Keratinocyte (primary cell): Measurements from ENCODE around the gene RCAN2. TPM values are rescaled to one million over a fixed set of nuclear protein-coding genes. Genes with fewer than 3 reads are reported as not detected.

ENCODE experiments used
- DNase-seq: peaks from one replicate; pipeline ENCODE4 v3.0.0-alpha.2; 2011; ENCODE audit warnings: low read depth, missing footprints, low spot score
- FAIRE-seq: peaks from 2 replicates; lab custom pipeline; 2011; peaks lifted over from hg19 to GRCh38; lab: Jason Lieb, UNC
- H2AFZ ChIP-seq: 2 replicates; pipeline ENCODE4 v1.6.0; 2012; ENCODE audit warnings: low read length, control low read depth, inconsistent platforms; ENCODE audit not compliant: control insufficient read depth
- H3K27ac ChIP-seq: 2 replicates; pipeline ENCODE4 v1.5.1; 2011; ENCODE audit warnings: low read length; ENCODE audit not compliant: control insufficient read depth, insufficient read depth
- H3K27me3 ChIP-seq: 3 replicates; pipeline ENCODE4 v1.6.0; 2011; ENCODE audit warnings: low read length; ENCODE audit not compliant: control insufficient read depth, insufficient read depth; ENCODE audit errors: extremely low read depth
- H3K36me3 ChIP-seq, 2 experiments: 2 replicates in 1 of 2; 3 replicates in 1 of 2; pipeline ENCODE4 v1.5.1; 2011; ENCODE audit warnings: low read length in 2 of 2, mild to moderate bottlenecking in 1 of 2; ENCODE audit not compliant: control insufficient read depth in 2 of 2, insufficient read depth in 2 of 2; ENCODE audit errors: extremely low read depth in 1 of 2
- H3K4me1 ChIP-seq: 3 replicates; pipeline ENCODE4 v1.5.1; 2011; ENCODE audit warnings: low read length; ENCODE audit not compliant: control insufficient read depth, insufficient read depth; ENCODE audit errors: extremely low read depth
- H3K4me2 ChIP-seq: 3 replicates; pipeline ENCODE4 v1.6.0; 2011; ENCODE audit warnings: low read depth, low read length; ENCODE audit not compliant: control insufficient read depth, insufficient read depth; ENCODE audit errors: extremely low read depth
- H3K4me3 ChIP-seq, 3 experiments: fragments of 200-600 bp in 1 of 3; sonication (generic) in 1 of 3; 2 replicates in 2 of 3; 3 replicates in 1 of 3; pipeline ENCODE4 v1.5.1; 2011 to 2016; ENCODE audit warnings: low read length in 3 of 3, mild to moderate bottlenecking in 3 of 3, control low read depth in 2 of 3, inconsistent platforms in 1 of 3, low read depth in 1 of 3, mixed read lengths in 1 of 3, mixed run types in 1 of 3, moderate library complexity in 1 of 3; ENCODE audit not compliant: control insufficient read depth in 2 of 3, insufficient read depth in 2 of 3; ENCODE audit errors: extremely low read depth in 1 of 3
- H3K79me2 ChIP-seq: 2 replicates; pipeline ENCODE4 v1.6.0; 2012; ENCODE audit warnings: low read length; ENCODE audit not compliant: control insufficient read depth, insufficient read depth
- H3K9ac ChIP-seq: 3 replicates; pipeline ENCODE4 v1.6.0; 2011; ENCODE audit warnings: low read length; ENCODE audit not compliant: control insufficient read depth, insufficient read depth; ENCODE audit errors: extremely low read depth
- H3K9me1 ChIP-seq: 3 replicates; pipeline ENCODE4 v1.6.0; 2011; ENCODE audit warnings: low read length; ENCODE audit not compliant: control insufficient read depth, insufficient read depth; ENCODE audit errors: extremely low read depth
- H3K9me3 ChIP-seq: 2 replicates; pipeline ENCODE4 v1.5.1; 2012; ENCODE audit warnings: low read depth, low read length; ENCODE audit not compliant: control insufficient read depth
- H4K20me1 ChIP-seq: 3 replicates; pipeline ENCODE4 v1.6.0; 2011; ENCODE audit warnings: low read length; ENCODE audit not compliant: control insufficient read depth, insufficient read depth; ENCODE audit errors: extremely low read depth
- EZH2 ChIP-seq: IDR thresholded peaks from one replicate; pipeline ENCODE4 v1.6.1; 2012; ENCODE audit warnings: inconsistent platforms, mild to moderate bottlenecking, low read length, moderate library complexity
- dilution Hi-C: fragments of 300-500 bp; cut with MboI; formaldehyde crosslinking; loops from one replicate; pipeline ENCODE4 v1.7.0; 2020; ENCODE audit warnings: low sequenced_read_pairs; ENCODE audit not compliant: extremely low pct_ligation_motif_present
- polyA plus RNA-seq, 5 experiments: library from polyadenylated mRNA; depleted of rRNA in 3 of 5; stranded (reverse) in 3 of 5; stranded (forward) in 1 of 5; unstranded in 1 of 5; fragments of >200 nt; gene quantifications; 1 replicate in 1 of 5; 2 replicates in 3 of 5; 3 replicates in 1 of 5; pipeline versions ENCODE4 v1.2.1 to v1.2.3, GENCODE V29; 2011 to 2012; ENCODE audit warnings: missing spikeins in 2 of 5, low read depth in 1 of 5, low replicate concordance in 1 of 5
- TF ChIP-seq, protein P1 (sequence below), 3 experiments: IDR thresholded peaks in 1 of 3; conservative IDR thresholded peaks in 1 of 3; optimal IDR thresholded peaks in 1 of 3; 2 replicates in 2 of 3; 3 replicates in 1 of 3; pipeline versions ENCODE3 to v1.5.1; 2011; ENCODE audit warnings: low read length in 3 of 3, mild to moderate bottlenecking in 3 of 3, moderate library complexity in 2 of 3, control low read depth in 1 of 3, inconsistent platforms in 1 of 3; ENCODE audit not compliant: insufficient read depth in 2 of 3; ENCODE audit errors: extremely low read depth in 1 of 3

The RCAN2 gene
- polyA plus RNA-seq, 1 donor (not counting 4 experiments of a cell fraction or from before 2014, with no cell fraction given): not detected

GRCh38 chr6:46258249-46258648, 233.0 kb downstream of the RCAN2 start:
- FAIRE-seq: no peak
- dilution Hi-C loops: no loop called here
- TF ChIP-seq, protein P1, sequence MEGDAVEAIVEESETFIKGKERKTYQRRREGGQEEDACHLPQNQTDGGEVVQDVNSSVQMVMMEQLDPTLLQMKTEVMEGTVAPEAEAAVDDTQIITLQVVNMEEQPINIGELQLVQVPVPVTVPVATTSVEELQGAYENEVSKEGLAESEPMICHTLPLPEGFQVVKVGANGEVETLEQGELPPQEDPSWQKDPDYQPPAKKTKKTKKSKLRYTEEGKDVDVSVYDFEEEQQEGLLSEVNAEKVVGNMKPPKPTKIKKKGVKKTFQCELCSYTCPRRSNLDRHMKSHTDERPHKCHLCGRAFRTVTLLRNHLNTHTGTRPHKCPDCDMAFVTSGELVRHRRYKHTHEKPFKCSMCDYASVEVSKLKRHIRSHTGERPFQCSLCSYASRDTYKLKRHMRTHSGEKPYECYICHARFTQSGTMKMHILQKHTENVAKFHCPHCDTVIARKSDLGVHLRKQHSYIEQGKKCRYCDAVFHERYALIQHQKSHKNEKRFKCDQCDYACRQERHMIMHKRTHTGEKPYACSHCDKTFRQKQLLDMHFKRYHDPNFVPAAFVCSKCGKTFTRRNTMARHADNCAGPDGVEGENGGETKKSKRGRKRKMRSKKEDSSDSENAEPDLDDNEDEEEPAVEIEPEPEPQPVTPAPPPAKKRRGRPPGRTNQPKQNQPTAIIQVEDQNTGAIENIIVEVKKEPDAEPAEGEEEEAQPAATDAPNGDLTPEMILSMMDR (optimal IDR thresholded peaks at IDR 0.05 in 1 of 3, IDR thresholded peaks at IDR 0.05 in 1 of 3, conservative IDR thresholded peaks at IDR 0.05 in 1 of 3; ENCODE audit: extremely low read depth in 1 of 3, insufficient read depth in 2 of 3, low read length in 3 of 3): no peak
- TF ChIP-seq EZH2: no peak
- Histone ChIP-seq H3K4me3 (no peak overlapping the region), H3K9me1 (no peaks in the 10 kb centered on the region), H3K36me3 (no peaks in the 10 kb centered on the region), H3K27ac (no peak overlapping the region), H2AFZ (no peak overlapping the region), H3K4me2 (no peak overlapping the region), H3K79me2 (no peaks in the 10 kb centered on the region), H3K27me3 (no peaks in the 10 kb centered on the region), H3K9ac (no peak overlapping the region), H3K4me1 (no peaks in the 10 kb centered on the region), H3K9me3 (no peaks in the 10 kb centered on the region), H4K20me1 (no peaks in the 10 kb centered on the region)
- DNase-seq: no peak

GRCh38 chr6:46255528-46255927, 235.7 kb downstream of the RCAN2 start:
- FAIRE-seq: no peak
- H2AFZ ChIP-seq: no peak overlapping the region
- dilution Hi-C loops: no loop called here

More at GRCh38 chr6:46255528-46255927, 235.7 kb downstream of the RCAN2 start:
- DNase-seq: no peak
- H4K20me1 ChIP-seq: no peaks in the 10 kb centered on the region
- H3K27ac ChIP-seq: no peak overlapping the region
- no peaks in the 10 kb centered on the region for H3K79me2 ChIP-seq
- H3K4me3 ChIP-seq: no peak overlapping the region
- H3K9me1 ChIP-seq: no peaks in the 10 kb centered on the region
- TF ChIP-seq, protein P1 (optimal IDR thresholded peaks at IDR 0.05 in 1 of 3, IDR thresholded peaks at IDR 0.05 in 1 of 3, conservative IDR thresholded peaks at IDR 0.05 in 1 of 3; ENCODE audit: extremely low read depth in 1 of 3, insufficient read depth in 2 of 3, low read length in 3 of 3): no peak
- no peaks in the 10 kb centered on the region for H3K27me3 ChIP-seq
- H3K36me3 ChIP-seq: no peaks in the 10 kb centered on the region
- no peak overlapping the region for H3K9ac ChIP-seq
- H3K4me2 ChIP-seq: no peak overlapping the region
- no peaks in the 10 kb centered on the region for H3K4me1 ChIP-seq
- no peaks in the 10 kb centered on the region for H3K9me3 ChIP-seq
